Measurements from ENCODE around the gene RTKN2. TPM values are rescaled to one million over a fixed set of nuclear protein-coding genes. Genes with fewer than 3 reads are reported as not detected.

The RTKN2 gene
- total RNA-seq, 1 experiment from 2014 or later, result 13.3 TPM

GRCh38 chr10:62183857-62184795 lies 84.5 kb downstream of the RTKN2 start:
- Histone ChIP-seq H3K27me3 (no peaks in the 10 kb centered on the region), H3K9me3 (replicated peaks) (no peaks in the 10 kb centered on the region), H3K4me3 (no peak overlapping the region), H3K4me1 (no peaks in the 10 kb centered on the region), H3K36me3 (no peaks in the 10 kb centered on the region), H3K27ac (no peak overlapping the region)
- no peak for DNase-seq

- Histone ChIP-seq H3K27ac (no peak overlapping the region), H3K4me1 (no peaks in the 10 kb centered on the region), H3K9me3 (replicated peaks) (no peaks in the 10 kb centered on the region), H3K36me3 (no peaks in the 10 kb centered on the region), H3K4me3 (no peak overlapping the region), H3K27me3 (no peaks in the 10 kb centered on the region)
- no peak for DNase-seq
Measured at GRCh38 chr10:62183442-62183841, 85.2 kb downstream of the RTKN2 start.

DNA sequence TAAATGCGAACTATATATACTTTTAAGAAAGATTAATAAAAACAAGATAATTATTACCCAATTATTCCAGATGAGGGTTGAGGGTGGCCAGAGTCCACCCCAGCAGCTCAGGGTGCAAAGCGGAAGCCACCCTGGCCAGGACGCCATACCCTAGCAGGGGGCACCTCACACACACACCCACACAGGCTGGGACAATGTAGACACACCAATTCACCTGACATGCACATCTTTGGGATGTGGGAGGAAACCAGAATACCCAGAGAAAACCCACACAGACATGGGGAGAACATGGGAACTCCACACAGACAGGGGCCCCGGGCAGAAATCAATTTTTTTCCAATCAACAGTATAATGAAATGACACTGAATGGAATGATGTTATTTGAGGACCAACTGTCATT lies 86.0 kb downstream of the RTKN2 start:
- Histone ChIP-seq H3K27ac (no peak overlapping the region), H3K4me1 (no peaks in the 10 kb centered on the region), H3K9me3 (replicated peaks) (no peaks in the 10 kb centered on the region), H3K36me3 (no peaks in the 10 kb centered on the region), H3K4me3 (no peak overlapping the region), H3K27me3 (no peaks in the 10 kb centered on the region)
- no peak for DNase-seq

- Histone ChIP-seq H3K27ac (no peak overlapping the region), H3K36me3 (no peaks in the 10 kb centered on the region), H3K4me1 (no peaks in the 10 kb centered on the region), H3K27me3 (no peaks in the 10 kb centered on the region), H3K9me3 (replicated peaks) (no peaks in the 10 kb centered on the region; the same call in 1 of the 2 replicates), H3K4me3 (no peak overlapping the region)
- DNase-seq, result no peak
Measured at GRCh38 chr10:62182171-62182570, 86.5 kb downstream of the RTKN2 start.

DNA sequence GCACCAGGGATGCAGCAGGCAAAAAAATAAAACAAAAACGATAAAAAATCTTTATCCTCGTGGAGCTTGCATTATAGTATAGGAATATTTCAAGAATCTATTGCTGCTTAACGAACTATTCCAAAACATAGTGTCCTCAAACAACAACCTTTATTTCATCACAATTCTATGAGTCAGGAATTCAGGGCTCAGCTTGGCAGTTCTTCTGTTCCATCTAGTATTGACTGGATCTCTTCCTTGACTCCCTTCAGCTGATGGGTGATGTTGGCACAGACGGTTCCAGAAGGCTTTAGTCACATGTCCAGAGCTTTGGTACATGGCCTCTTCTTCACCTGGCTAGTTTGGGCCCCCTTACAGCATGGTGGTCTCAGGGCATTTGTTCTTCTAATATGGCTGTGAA lies 88.0 kb downstream of the RTKN2 start:
- Histone ChIP-seq H3K4me3 (no peak overlapping the region), H3K4me1 (no peaks in the 10 kb centered on the region), H3K36me3 (no peaks in the 10 kb centered on the region), H3K27me3 (no peaks in the 10 kb centered on the region), H3K27ac (no peak overlapping the region), H3K9me3 (replicated peaks) (no peaks in the 10 kb centered on the region; the same call in 1 of the 2 replicates)
- no peak for DNase-seq

GRCh38 chr10:62178568-62178967 lies 90.1 kb downstream of the RTKN2 start:
- no peak overlapping the region for H3K27ac ChIP-seq

GRCh38 chr10:62177111-62177510 lies 91.5 kb downstream of the RTKN2 start:
- no peaks in the 10 kb centered on the region for H3K36me3 ChIP-seq
- H3K9me3 ChIP-seq (replicated peaks), result no peaks in the 10 kb centered on the region; the same call in 1 of the 2 replicates
- no peak overlapping the region for H3K4me3 ChIP-seq
- H3K27ac ChIP-seq, result no peak overlapping the region
- DNase-seq, result no peak
- no peaks in the 10 kb centered on the region for H3K27me3 ChIP-seq
- H3K4me1 ChIP-seq, result no peaks in the 10 kb centered on the region

More at GRCh38 chr10:62178568-62178967, 90.1 kb downstream of the RTKN2 start:
- no peak overlapping the region for H3K4me3 ChIP-seq
- no peak for DNase-seq
- no peaks in the 10 kb centered on the region for H3K36me3 ChIP-seq
- no peaks in the 10 kb centered on the region for H3K27me3 ChIP-seq
- H3K9me3 ChIP-seq (replicated peaks), result no peaks in the 10 kb centered on the region; the same call in 1 of the 2 replicates
- H3K4me1 ChIP-seq, result no peaks in the 10 kb centered on the region

GRCh38 chr10:62175251-62175650 lies 93.4 kb downstream of the RTKN2 start:
- Histone ChIP-seq H3K27ac (no peak overlapping the region), H3K4me3 (no peak overlapping the region), H3K9me3 (replicated peaks) (no peaks in the 10 kb centered on the region; the same call in 1 of the 2 replicates), H3K36me3 (no peaks in the 10 kb centered on the region), H3K27me3 (no peaks in the 10 kb centered on the region), H3K4me1 (no peaks in the 10 kb centered on the region)
- DNase-seq, result no peak

DNA sequence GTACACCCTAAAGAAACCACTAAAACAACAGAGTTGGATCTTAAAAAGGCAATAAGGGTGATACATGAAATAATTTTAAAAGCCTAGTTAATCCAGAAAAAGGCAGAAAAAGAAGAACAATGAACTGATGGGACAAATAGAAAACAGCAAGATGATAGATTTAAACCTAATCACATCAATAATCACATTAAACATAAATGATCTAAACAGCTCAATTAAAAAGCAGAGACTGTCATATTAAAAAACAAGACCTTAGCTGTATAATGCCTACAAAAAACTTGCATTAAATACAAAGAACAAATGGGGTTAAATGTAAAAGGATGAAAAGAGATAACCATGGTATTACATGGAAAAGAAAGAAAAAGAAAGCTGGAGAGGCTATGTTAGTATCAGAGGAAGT lies 96.2 kb downstream of the RTKN2 start:
- no peak for DNase-seq
- Histone ChIP-seq H3K4me3 (no peak overlapping the region), H3K27me3 (no peaks in the 10 kb centered on the region), H3K9me3 (replicated peaks) (no peaks in the 10 kb centered on the region; the same call in 1 of the 2 replicates), H3K4me1 (no peaks in the 10 kb centered on the region), H3K36me3 (no peaks in the 10 kb centered on the region), H3K27ac (no peak overlapping the region)

DNA sequence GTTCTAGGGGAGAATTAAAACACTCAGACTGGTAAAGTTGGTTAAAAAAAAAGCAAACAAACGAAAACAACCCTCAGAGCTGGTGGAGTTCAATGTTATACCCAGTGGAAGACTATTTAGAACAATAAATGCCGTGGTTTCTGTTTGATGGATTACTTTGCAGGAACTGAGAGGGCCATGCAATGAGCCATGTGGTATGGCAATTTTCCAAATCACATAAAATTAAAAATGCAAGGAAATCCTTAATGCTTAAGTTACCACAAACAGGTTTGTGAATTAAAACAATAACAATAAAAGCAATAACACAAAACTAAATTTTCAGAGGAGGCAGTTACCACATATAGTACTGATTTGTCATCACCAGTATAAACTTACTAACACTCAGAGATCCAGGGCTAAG lies 96.9 kb downstream of the RTKN2 start:
- H3K27ac ChIP-seq, result no peak overlapping the region
- no peaks in the 10 kb centered on the region for H3K27me3 ChIP-seq
- no peaks in the 10 kb centered on the region for H3K36me3 ChIP-seq
- no peak for DNase-seq
- H3K4me3 ChIP-seq, result no peak overlapping the region
- H3K9me3 ChIP-seq (replicated peaks), result no peaks in the 10 kb centered on the region
- H3K4me1 ChIP-seq, result no peaks in the 10 kb centered on the region

GRCh38 chr10:62170732-62171131 lies 97.9 kb downstream of the RTKN2 start:
- Histone ChIP-seq H3K36me3 (no peaks in the 10 kb centered on the region), H3K4me1 (no peaks in the 10 kb centered on the region), H3K27me3 (no peaks in the 10 kb centered on the region), H3K27ac (no peak overlapping the region), H3K9me3 (replicated peaks) (no peaks in the 10 kb centered on the region), H3K4me3 (no peak overlapping the region)
- DNase-seq, result no peak

DNA sequence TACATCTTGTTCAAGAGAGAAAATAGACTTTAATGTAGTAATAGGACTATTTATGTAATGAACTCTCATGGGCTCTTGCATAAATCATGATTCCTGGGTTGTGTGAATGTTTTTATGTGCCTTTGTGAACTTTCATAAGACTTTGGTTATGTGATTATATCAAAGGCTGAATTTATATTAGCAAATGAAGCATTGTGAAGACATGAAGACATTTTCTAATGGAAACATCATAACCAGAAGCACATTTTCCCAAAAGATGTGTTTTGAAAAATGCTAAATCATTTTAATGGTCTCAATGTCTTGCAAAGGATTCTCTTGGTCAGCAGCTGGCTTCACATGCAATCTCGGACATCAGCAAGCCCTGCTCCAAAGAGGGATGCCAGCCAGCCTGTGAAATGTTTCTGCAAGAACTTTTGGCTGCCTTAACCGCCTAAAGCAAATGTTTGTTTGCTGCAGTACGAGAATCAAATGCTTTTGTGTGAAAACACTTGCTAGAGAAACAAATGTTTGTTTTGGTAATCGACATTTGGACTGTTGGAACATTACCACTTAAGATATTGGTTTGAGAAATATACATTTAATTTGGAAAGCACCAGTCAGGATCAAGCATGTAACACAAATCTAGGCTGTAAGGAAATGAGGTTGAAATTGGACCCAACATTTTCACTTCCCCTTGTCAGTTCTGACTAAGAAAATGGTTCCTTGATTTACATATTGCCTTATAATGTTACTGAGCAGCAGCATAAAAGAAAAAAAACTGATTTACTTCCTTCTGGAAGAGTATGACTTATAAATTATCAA lies 102.1 kb downstream of the RTKN2 start:
- Histone ChIP-seq H3K4me1 (no peaks in the 10 kb centered on the region), H3K36me3 (no peaks in the 10 kb centered on the region), H3K4me3 (no peak overlapping the region), H3K27ac (no peak overlapping the region), H3K9me3 (replicated peaks) (no peaks in the 10 kb centered on the region), H3K27me3 (no peaks in the 10 kb centered on the region)
- no peak for DNase-seq

- no peaks in the 10 kb centered on the region for H3K9me3 ChIP-seq (replicated peaks)
- DNase-seq, result no peak
- no peaks in the 10 kb centered on the region for H3K4me1 ChIP-seq
- no peak overlapping the region for H3K4me3 ChIP-seq
- no peak overlapping the region for H3K27ac ChIP-seq
- H3K36me3 ChIP-seq, result no peaks in the 10 kb centered on the region
- no peaks in the 10 kb centered on the region for H3K27me3 ChIP-seq
Measured at GRCh38 chr10:62165803-62166202, 102.8 kb downstream of the RTKN2 start.

DNA sequence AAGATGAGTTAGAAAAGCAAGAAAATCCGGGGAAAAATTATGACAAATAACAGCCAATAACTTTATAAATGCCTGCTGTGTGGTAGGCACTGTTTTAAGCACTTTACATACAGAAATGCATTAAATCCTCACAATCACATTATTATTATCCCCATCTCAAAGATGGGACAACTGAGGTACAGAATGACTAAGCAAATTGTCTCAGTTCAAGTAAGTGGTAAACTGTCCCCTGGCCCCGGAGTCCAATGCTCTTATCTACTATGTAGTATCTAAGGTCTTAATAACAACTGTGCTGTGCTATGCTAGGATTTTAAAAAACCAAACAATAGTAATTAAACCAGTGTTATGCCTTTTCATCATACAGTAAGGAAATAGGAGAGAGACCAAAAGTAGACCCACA lies 105.6 kb downstream of the RTKN2 start:
- Histone ChIP-seq H3K4me1 (no peaks in the 10 kb centered on the region), H3K9me3 (replicated peaks) (no peaks in the 10 kb centered on the region), H3K27me3 (no peaks in the 10 kb centered on the region), H3K36me3 (no peaks in the 10 kb centered on the region), H3K27ac (no peak overlapping the region), H3K4me3 (no peak overlapping the region)
- DNase-seq, result no peak
